PC-9 (cell line): Measurements from ENCODE around the gene LRRC8C.

Experiments used
- CTCF ChIP-seq: fragments of 200-600 bp; sonication (generic); conservative IDR thresholded peaks from 2 replicates; pipeline ENCODE4 v1.6.1; 2017; ENCODE audit warnings: mixed run types, antibody characterized with exemption, mild to moderate bottlenecking, moderate library complexity
- EZH2 ChIP-seq: fragments of 200-600 bp; sonication (generic); IDR thresholded peaks from 2 replicates; pipeline ENCODE4 v1.8.0; 2017; ENCODE audit warnings: antibody characterized with exemption, low read depth

GRCh38 chr1:89675677-89676076 is 42.8 kb downstream of the LRRC8C start:
- no peak for TF ChIP-seq CTCF
- no peak for TF ChIP-seq EZH2
